Body of pancreas (tissue), 4 donors: ENCODE results near the gene C1R.

Source experiments
- POLR2A ChIP-seq, 3 donors: fragments of 450-650 bp; IDR thresholded peaks; one replicate each; pipeline ENCODE4 v1.6.1; 2016; ENCODE audit warnings: antibody characterized with exemption in 3 of 3, mild to moderate bottlenecking in 2 of 3
- TF ChIP-seq, protein P1 (sequence below), 7 experiments: fragments of 450-650 bp in 4 of 7; fragments of 200-600 bp in 3 of 7; sonication (generic) in 3 of 7; IDR thresholded peaks; one replicate each; pipeline ENCODE4 v1.5.1; 2016 to 2019; ENCODE audit warnings: antibody characterized with exemption in 7 of 7

DNA sequence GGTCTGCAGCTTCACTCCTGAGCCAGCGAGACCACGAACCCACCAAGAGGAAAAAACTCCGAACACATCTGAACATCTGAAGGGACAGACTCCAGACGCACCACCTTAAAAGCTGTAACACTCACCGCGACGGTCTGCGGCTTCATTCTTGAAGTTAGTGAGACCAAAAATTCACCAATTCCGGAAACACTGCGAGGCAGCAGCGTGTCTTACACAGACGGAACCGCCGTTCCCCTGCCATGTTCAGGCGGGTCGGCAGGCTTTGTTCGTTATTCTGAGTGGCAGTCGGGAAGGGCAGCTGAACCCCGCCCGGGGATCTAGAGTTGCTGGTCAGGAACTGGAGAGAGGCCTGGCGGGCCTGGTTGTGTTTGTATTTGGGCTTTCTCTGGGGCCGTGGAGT lies 53.7 kb downstream of the C1R start:
- TF ChIP-seq, protein P1, sequence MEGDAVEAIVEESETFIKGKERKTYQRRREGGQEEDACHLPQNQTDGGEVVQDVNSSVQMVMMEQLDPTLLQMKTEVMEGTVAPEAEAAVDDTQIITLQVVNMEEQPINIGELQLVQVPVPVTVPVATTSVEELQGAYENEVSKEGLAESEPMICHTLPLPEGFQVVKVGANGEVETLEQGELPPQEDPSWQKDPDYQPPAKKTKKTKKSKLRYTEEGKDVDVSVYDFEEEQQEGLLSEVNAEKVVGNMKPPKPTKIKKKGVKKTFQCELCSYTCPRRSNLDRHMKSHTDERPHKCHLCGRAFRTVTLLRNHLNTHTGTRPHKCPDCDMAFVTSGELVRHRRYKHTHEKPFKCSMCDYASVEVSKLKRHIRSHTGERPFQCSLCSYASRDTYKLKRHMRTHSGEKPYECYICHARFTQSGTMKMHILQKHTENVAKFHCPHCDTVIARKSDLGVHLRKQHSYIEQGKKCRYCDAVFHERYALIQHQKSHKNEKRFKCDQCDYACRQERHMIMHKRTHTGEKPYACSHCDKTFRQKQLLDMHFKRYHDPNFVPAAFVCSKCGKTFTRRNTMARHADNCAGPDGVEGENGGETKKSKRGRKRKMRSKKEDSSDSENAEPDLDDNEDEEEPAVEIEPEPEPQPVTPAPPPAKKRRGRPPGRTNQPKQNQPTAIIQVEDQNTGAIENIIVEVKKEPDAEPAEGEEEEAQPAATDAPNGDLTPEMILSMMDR (IDR thresholded peaks at IDR 0.05): no peak
- no peak for TF ChIP-seq POLR2A (IDR thresholded peaks at IDR 0.05)
